RWPE1 (cell line): ENCODE data around the gene CCNQ.

Experiments
- CTCF ChIA-PET: fragments of 350-600 bp; sonication (Branson Sonifier 250); formaldehyde crosslinking; extraction: SDS; loops from one replicate; lab custom pipeline; 2021; lab: Yijun Ruan, JAX
- POLR2A ChIA-PET: fragments of 400-600 bp; formaldehyde crosslinking; extraction: SDS; loops from one replicate; lab custom pipeline; 2020; ENCODE audit warnings: antibody characterized with exemption; ENCODE audit not compliant: low non-redundant PET; lab: Yijun Ruan, JAX
- DNase-seq: peaks from one replicate; pipeline ENCODE4 v3.0.0; 2012; ENCODE audit warnings: low spot score
- H3K27ac ChIP-seq: fragments of 450-650 bp; 2 replicates; pipeline ENCODE4 v1.5.1; 2017
- CTCF ChIP-seq: fragments of 450-650 bp; conservative IDR thresholded peaks from 2 replicates; pipeline ENCODE4 v1.5.1; 2017; ENCODE audit warnings: low read depth, mild to moderate bottlenecking

Gene CCNQ

GRCh38 chrX:153592966-153593688 lies 5.8 kb downstream of the CCNQ start:
- no peak overlapping the region for H3K27ac ChIP-seq
- ChIA-PET CTCF (interaction anchor here (0.5 to 0.6 kb wide), 2 partner anchors 18 to 281 kb away, joined by 3 read pairs; no protein-coding TSS in a partner anchor), POLR2A (no interaction called here)
- no peak for TF ChIP-seq CTCF
- no peak for DNase-seq

GRCh38 chrX:153592091-153592833 lies 6.7 kb downstream of the CCNQ start:
- no peak for DNase-seq
- TF ChIP-seq CTCF = no peak
- no peak overlapping the region for H3K27ac ChIP-seq
- ChIA-PET CTCF (interaction anchor here (0.5 to 0.6 kb wide), 2 partner anchors 18 to 282 kb away, joined by 3 read pairs; no protein-coding TSS in a partner anchor), POLR2A (no interaction called here)

GRCh38 chrX:153590961-153591956 lies 7.7 kb downstream of the CCNQ start:
- no peak for TF ChIP-seq CTCF
- ChIA-PET CTCF (no interaction called here), POLR2A (no interaction called here)
- DNase-seq = no peak
- no peak overlapping the region for H3K27ac ChIP-seq

- ChIA-PET POLR2A (no interaction called here), CTCF (interaction anchor here (0.6 kb wide), 1 partner anchor 20 kb away, joined by 5 read pairs; no protein-coding TSS in a partner anchor)
- DNase-seq = no peak
- H3K27ac ChIP-seq = no peak overlapping the region
- no peak for TF ChIP-seq CTCF
Measured at GRCh38 chrX:153588782-153589446, 10.0 kb downstream of the CCNQ start.

GRCh38 chrX:153588021-153588781 lies 10.7 kb downstream of the CCNQ start:
- ChIA-PET CTCF (no interaction called here), POLR2A (no interaction called here)
- H3K27ac ChIP-seq = no peak overlapping the region
- DNase-seq = no peak
- TF ChIP-seq CTCF = no peak
